ENCODE data around the gene ETFA.
"Not testable (repeated sequence)": the region's sequence is repeated elsewhere in the genome, so short reads cannot be mapped to it uniquely, and the experiment has no call there.

Gene ETFA

GRCh38 chr15:76324066-76324465 lies 12.8 kb upstream of the ETFA start:
- DNase-seq (ENCODE audit: low read depth): no peak

- no peak for DNase-seq (ENCODE audit: low read depth)
These were observed 10.3 kb upstream of the ETFA start for GRCh38 chr15:76321602-76322001.

DNA sequence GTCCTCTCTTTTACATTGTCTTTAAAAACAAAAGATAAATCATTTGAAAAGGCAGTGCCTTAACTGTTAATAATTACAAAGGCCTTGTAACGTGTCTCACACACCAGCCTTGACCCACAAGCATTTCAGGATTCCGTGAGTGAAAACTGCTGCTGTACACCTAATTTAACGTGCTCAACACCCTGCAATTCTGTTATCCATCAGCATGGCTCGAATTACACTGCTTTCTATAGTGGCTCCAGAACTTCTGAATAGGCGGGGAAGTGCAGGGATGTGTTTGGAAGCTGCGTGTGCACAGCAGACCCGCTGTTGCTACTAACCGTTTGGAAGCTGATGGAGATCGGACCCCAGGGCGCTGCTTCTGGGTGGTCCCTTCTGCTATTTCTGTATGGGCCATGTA lies 9.9 kb upstream of the ETFA start:
- DNase-seq (ENCODE audit: low read depth): no peak

- DNase-seq (ENCODE audit: low read depth): no peak
These were observed 8.7 kb upstream of the ETFA start for GRCh38 chr15:76320012-76320411.

- no peak for DNase-seq (ENCODE audit: low read depth)
These were observed 2.5 kb upstream of the ETFA start for GRCh38 chr15:76313731-76314130.

- DNase-seq (ENCODE audit: low read depth): not testable (repeated sequence)
These were observed 1.9 kb upstream of the ETFA start for GRCh38 chr15:76313175-76313567.

GRCh38 chr15:76312540-76313174 lies 1.4 kb upstream of the ETFA start:
- no peak for DNase-seq (ENCODE audit: low read depth)

DNA sequence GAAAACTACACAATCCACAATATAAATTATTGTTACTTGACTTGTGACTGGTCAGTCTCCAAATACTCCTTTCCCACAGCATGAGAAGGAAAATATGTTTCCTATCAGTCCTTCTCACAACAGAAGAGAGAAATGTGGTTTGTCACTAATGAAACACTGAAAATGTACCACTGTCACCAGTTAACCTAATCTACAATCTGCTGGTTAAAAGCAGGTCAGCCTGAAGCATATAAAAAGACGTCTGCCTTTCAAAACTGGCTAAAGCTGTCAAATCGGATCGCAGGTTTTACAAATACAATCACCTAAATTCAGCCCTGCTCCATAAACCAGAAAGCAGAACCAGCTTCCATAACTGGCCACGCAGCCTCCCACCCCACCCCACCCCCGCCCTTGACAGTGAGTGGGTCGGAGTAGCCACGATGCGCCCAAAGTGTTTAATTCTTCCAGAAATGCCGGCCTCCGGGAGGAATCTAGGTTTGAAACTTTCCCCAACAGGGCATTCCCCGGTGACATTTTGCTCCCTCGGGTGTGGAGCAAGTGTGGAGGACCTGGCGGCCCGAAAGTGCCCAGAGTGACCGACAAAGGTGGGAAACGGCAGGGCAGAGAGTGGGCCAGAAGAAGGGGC lies 682 bp downstream of the ETFA start:
- DNase-seq (ENCODE audit: low read depth): no peak

DNA sequence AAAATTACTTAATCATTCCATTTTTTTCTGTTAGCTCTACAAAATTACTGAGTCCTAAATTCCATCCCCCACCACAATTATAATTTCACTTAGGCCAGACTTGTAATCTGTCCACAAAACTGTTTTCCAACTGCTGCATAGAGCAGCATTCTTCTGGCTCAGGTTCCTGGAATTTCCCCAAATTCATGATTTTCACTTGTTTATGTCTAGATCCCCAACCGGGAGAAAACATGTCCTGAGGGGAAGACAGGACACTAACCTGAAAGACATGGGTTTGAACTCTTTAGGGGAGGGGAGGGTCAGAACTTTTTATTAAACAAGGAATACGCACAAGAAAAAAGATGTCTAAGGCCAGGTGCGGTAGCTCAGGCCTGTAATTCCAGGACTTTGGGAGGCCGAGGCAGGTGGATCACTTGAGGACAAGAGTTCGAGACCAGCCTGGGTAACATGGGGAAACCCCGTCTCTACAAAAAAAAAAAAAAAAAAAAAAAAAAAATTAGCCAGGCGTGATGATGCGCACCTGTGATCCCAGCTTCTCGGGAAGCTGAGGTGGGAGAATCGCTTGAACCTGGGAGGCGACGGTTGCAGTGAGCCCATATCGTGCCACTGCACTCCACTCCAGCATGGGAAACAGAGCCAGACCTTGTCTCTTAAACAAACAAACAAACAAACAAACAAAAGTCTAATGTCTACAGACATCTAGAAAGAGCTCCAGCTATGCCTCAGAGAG lies 1.5 kb downstream of the ETFA start:
- DNase-seq (ENCODE audit: low read depth): no peak

GRCh38 chr15:76303909-76304308 lies 7.4 kb downstream of the ETFA start:
- no peak for DNase-seq (ENCODE audit: low read depth)

- no peak for DNase-seq (ENCODE audit: low read depth)
These were observed 11.5 kb downstream of the ETFA start for GRCh38 chr15:76299786-76300185.

DNA sequence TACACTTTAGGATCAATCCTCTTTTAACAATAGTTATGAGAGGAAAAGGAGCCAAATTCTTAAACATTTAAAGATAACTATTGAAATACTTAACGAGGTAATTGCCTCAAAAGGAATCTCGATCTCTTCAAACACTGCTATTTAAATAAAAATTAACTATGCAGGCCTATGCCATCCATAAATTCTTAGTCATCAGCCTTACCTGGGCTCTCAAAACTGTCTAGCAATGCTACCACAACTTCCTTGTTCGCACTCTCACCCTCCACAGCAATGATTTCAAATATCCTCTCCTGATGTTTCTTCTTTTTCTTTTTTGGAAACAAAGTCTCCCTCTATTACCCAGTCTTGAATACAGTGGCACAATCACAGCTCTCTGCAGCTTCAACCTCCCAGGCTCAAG lies 12.3 kb downstream of the ETFA start:
- no peak for DNase-seq (ENCODE audit: low read depth)

- DNase-seq (ENCODE audit: low read depth): not testable (repeated sequence)
These were observed 13.3 kb downstream of the ETFA start for GRCh38 chr15:76297951-76298350.

DNA sequence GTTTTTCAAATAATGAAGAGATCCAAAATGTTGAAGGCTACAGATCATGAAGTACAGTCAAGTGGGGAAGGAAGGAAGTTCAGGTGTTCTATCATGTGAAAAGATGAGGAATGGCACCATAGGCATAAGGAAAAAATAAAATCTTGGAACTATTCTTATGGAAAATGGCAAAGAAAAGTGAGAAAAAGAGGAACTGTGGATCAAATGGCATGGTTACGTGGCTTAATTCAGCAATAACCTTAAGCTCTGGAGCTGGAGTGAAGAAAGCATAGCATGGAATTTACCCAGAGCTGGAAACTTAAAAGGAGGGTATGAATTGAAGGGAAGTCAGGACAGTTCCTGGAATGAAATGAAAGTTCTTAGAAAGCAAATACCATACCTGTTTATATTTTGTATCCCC lies 14.4 kb downstream of the ETFA start:
- no peak for DNase-seq (ENCODE audit: low read depth)

DNA sequence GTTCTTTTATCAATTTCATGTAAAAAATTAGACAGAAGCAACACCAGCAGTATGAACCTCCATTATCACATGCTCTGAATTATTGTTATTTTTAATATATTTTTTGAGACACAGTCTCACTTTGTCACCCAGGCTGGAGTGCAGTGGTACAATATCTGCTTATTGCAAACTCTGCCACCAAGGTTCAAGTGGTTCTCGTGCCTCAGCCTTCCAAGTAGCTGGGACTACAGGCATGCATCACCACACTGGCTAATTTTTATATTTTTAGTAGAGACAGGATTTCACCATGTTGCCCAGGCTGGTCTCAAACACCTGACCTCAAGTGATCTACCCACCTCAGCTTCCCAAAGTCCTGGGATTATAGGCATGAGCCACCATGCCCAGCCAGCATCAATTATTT lies 16.8 kb downstream of the ETFA start:
- DNase-seq (ENCODE audit: low read depth): not testable (repeated sequence)

DNA sequence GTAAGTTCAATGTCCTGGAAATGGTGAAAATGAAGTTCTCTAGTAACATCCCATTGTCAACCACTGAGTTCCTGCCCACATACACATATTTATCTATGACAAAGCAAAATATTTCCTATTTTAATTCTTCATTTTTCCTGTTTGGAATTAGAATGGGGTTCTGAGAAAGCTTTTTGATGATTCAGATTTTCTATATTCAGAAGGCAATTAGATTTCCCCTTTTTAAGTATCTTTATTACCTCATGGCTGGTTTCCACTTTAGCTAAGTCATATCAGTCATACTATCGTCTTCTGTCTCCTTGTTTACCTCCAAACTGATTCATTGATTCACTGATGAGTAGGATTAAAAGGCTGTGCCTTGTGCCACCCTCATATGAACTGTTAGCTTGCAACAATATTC lies 17.9 kb downstream of the ETFA start:
- no peak for DNase-seq (ENCODE audit: low read depth)

DNA sequence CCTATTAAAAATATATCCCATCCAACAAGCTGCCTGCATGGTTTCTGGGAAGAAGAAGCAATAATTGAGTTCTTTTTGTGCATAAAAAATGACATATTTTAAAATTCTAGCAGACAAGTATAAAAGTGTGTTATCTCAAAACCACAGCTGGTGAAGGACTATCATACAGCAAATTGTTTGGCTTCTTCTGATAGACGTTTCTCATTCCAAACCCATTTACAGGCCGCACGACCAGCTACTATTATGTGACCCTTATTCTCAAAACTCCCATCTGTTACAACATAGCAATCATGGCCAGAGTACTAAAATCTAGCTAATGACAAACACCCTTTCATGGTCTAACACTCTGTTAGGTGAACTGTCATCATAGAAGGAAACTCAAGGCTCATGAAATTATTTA lies 21.7 kb downstream of the ETFA start:
- no peak for DNase-seq (ENCODE audit: low read depth)

- DNase-seq (ENCODE audit: low read depth): no peak
These were observed 24.9 kb downstream of the ETFA start for GRCh38 chr15:76286271-76286879.

DNA sequence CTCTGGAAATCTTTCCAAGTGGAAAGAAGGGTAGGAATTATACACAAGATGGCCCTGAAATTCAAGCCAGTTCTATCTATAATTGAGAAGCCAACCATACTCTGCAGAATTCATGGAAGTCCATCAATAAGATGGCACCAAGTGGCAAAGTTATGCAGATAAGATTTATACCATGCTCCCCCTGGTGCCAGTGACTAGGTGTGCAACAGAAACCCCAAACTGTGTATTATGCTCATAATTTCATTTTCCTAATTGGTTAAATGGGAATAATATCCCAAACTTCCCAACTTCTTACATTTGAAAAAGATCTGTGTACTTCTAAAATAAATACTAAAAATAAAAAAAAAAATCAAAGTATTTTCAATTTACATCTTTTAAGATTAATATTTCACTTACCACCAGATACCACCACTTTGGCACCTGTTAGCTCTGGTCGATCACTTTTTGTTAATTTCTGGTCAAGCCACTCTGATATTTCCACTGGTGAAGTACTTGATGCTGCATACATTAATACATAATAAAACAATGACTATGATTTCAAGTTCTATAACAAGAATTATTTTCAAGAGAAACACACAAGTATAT lies 25.9 kb downstream of the ETFA start:
- peak; percentile 24 for DNase-seq (ENCODE audit: low read depth)

DNA sequence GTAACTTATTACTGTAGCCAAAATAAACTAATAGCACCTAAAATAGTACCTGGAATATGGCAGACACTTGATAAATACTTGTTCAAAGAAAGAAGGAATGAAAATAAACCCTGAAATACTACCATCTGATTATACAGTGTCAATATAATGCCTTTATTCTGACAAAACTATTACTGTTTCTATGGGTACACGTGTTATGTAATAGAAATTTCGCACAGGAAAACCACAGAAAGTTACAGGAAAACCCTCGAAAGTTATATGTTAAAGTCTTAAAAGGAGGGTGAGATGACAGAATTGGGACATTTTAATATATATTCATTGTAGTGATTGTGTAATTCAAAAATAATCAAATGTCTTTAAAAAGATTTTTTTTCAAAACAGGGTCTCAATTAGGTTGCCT lies 28.8 kb downstream of the ETFA start:
- no peak for DNase-seq (ENCODE audit: low read depth)

GRCh38 chr15:76278651-76279050 lies 32.6 kb downstream of the ETFA start:
- no peak for DNase-seq (ENCODE audit: low read depth)

GRCh38 chr15:76274821-76275220 lies 36.4 kb downstream of the ETFA start:
- no peak for DNase-seq (ENCODE audit: low read depth)

DNA sequence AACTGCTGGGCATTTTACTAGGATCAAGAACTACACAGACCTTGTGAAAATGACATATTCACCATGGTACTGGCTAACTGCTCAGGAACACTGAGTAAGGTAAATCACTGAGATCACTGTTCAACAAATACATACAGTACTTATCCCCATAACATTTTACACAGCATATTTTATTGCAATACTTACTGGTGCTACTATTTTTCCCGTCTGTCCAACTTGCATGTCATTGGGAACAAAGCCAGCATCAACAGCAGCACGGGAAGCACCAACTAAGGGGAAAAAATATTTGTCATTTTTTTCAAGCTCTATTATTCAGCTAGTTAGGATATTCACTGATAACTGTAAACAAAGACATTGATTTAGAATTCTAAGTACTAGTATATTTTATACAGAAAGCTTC lies 37.0 kb downstream of the ETFA start:
- no peak for DNase-seq (ENCODE audit: low read depth)
